Activated CD8-positive, alpha-beta T cell treated with anti-CD3 and anti-CD28 coated beads for 36 hours (primary cell): ENCODE measurements around the gene POTEH. TPM values are rescaled to one million over a fixed set of nuclear protein-coding genes. Genes with fewer than 3 reads are reported as not detected.

Experiments
- total RNA-seq, 2 experiments: library from RNA; stranded (reverse); gene quantifications; one replicate each; pipeline ENCODE4 v1.2.3, GENCODE V29; 2021

The POTEH gene
- total RNA-seq, 2 experiments from 2014 or later = not detected

Other genes starting within 250 kb of the POTEH start
- not detected for gene OR11H1, start 161.8 kb upstream of the POTEH start, total RNA-seq